Activated effector memory CD4-positive, alpha-beta T cell treated with anti-CD3 and anti-CD28 coated beads, Interleukin-2, amount 50 U/mL, for 16 hours (primary cell): ENCODE measurements around the gene DTNBP1.
"Not testable (repeated sequence)": the region's sequence is repeated elsewhere in the genome, so short reads cannot be mapped to it uniquely, and the experiment has no call there.

Source experiments
- DNase-seq: peaks from one replicate; pipeline ENCODE4 v3.0.0-alpha.2; 2020

Gene DTNBP1

GRCh38 chr6:15662326-15663129 lies at the start of gene DTNBP1:
Gene DTNBP1, minus strand, starts transcription at chr6:15663028. Its CDS starts 159 bp downstream, at chr6:15662869.
- DNase-seq: peak; percentile 94

GRCh38 chr6:15709651-15710269 lies 46.9 kb upstream of the DTNBP1 start:
- no peak for DNase-seq

- DNase-seq: no peak
Observed at GRCh38 chr6:15708231-15708630, 45.4 kb upstream of the DTNBP1 start.

- DNase-seq: no peak
Observed at GRCh38 chr6:15705981-15706380, 43.2 kb upstream of the DTNBP1 start.

GRCh38 chr6:15698471-15698870 lies 35.6 kb upstream of the DTNBP1 start:
- DNase-seq: no peak

GRCh38 chr6:15697895-15698294 lies 35.1 kb upstream of the DTNBP1 start:
- no peak for DNase-seq

GRCh38 chr6:15691250-15691869 lies 28.5 kb upstream of the DTNBP1 start:
- peak; percentile 90 for DNase-seq

GRCh38 chr6:15690510-15690909 lies 27.7 kb upstream of the DTNBP1 start:
- DNase-seq: no peak

GRCh38 chr6:15689586-15690482 lies 27.0 kb upstream of the DTNBP1 start:
- DNase-seq: no peak

- DNase-seq: no peak
Observed at GRCh38 chr6:15685619-15686018, 22.8 kb upstream of the DTNBP1 start.

GRCh38 chr6:15682965-15683822 lies 20.4 kb upstream of the DTNBP1 start:
- DNase-seq: no peak

- no peak for DNase-seq
Observed at GRCh38 chr6:15681946-15682345, 19.1 kb upstream of the DTNBP1 start.

- no peak for DNase-seq
Observed at GRCh38 chr6:15678514-15678913, 15.7 kb upstream of the DTNBP1 start.

GRCh38 chr6:15677822-15678221 lies 15.0 kb upstream of the DTNBP1 start:
- no peak for DNase-seq

- DNase-seq: no peak
Observed at GRCh38 chr6:15675536-15676220, 12.8 kb upstream of the DTNBP1 start.

- DNase-seq: no peak
Observed at GRCh38 chr6:15674690-15675386, 12.0 kb upstream of the DTNBP1 start.

- DNase-seq: no peak
Observed at GRCh38 chr6:15673666-15674065, 10.8 kb upstream of the DTNBP1 start.

GRCh38 chr6:15672818-15673217 lies 10.0 kb upstream of the DTNBP1 start:
- DNase-seq: no peak

GRCh38 chr6:15672291-15672690 lies 9.5 kb upstream of the DTNBP1 start:
- no peak for DNase-seq

- DNase-seq: no peak
Observed at GRCh38 chr6:15668918-15669317, 6.1 kb upstream of the DTNBP1 start.

- not testable (repeated sequence) for DNase-seq
Observed at GRCh38 chr6:15666896-15667295, 4.1 kb upstream of the DTNBP1 start.
